Peyer's patch (tissue), 4 donors: ENCODE measurements around the gene MRPL54.

Experiments used
- CTCF ChIP-seq, 6 experiments: fragments of 450-650 bp in 4 of 6; fragments of 200-600 bp in 2 of 6; sonication (generic) in 1 of 6; IDR thresholded peaks; one replicate each; pipeline ENCODE4 v1.5.1; 2017 to 2019; ENCODE audit warnings: antibody characterized with exemption in 6 of 6, mild to moderate bottlenecking in 3 of 6, moderate library complexity in 1 of 6
- POLR2A ChIP-seq, 2 donors: fragments of 450-650 bp; IDR thresholded peaks; one replicate each; pipeline ENCODE4 v1.5.1; 2017; ENCODE audit warnings: antibody characterized with exemption in 2 of 2, mild to moderate bottlenecking in 2 of 2, moderate library complexity in 2 of 2

GRCh38 chr19:3785938-3786824 is 23.7 kb downstream of the MRPL54 start, which contains the start of gene MATK:
- TF ChIP-seq CTCF (IDR thresholded peaks at IDR 0.05): no peak
- TF ChIP-seq POLR2A (IDR thresholded peaks at IDR 0.05): no peak
